SK-MEL-5 (cell line): ENCODE measurements around the gene EXOC3. TPM values are rescaled to one million over a fixed set of nuclear protein-coding genes. Genes with fewer than 3 reads are reported as not detected.
"Not testable (repeated sequence)": the region's sequence is repeated elsewhere in the genome, so short reads cannot be mapped to it uniquely, and the experiment has no call there.

Source experiments
- DNase-seq: peaks from one replicate; pipeline ENCODE4 v3.0.0-alpha.2; 2016; ENCODE audit warnings: low read depth, low spot score
- in situ Hi-C: cut with HindIII; loops from 2 replicates; pipeline ENCODE4 v1.10.0; 2016; ENCODE audit warnings: low sequenced_read_pairs, high pct_unique_total_duplicates, low pct_unique_long_range_greater_than_20kb
- total RNA-seq: library from RNA; depleted of rRNA; stranded (reverse); fragments of >200 nt; shearing (Covaris generic); gene quantifications from 2 replicates; pipeline ENCODE4 v1.2.3, GENCODE V29; 2014

EXOC3 gene
- total RNA-seq, 1 experiment from 2014 or later = 50.2 TPM

DNA sequence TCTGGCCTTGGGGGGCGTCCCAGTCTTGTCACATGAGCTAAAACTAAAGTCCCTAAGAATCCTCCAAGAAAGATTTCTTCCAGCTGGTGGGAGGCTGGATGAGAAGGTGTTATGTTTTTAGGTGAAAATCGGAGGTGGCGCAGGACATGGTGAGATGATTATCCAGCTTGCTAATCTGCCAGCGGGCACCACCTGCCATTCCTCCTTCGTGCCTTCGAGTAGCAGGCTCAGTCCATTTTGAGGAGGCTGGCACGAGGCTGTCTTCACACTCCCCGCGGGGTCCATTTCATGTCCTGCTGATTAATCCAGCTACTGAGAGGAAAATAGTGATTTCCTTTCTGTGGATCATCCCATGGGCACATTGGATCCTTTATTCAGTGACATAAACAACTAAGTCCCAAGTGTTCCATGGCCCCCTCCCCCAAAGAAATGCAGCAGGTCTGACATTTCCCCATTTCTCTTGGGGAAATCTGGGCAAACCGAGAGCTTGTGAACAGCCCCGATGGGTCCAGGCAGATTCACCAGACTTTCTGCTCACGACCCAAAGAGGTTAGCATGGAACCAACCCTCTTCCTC is 38.2 kb upstream of the EXOC3 start:
- DNase-seq = no peak
- in situ Hi-C loops = no loop called here

DNA sequence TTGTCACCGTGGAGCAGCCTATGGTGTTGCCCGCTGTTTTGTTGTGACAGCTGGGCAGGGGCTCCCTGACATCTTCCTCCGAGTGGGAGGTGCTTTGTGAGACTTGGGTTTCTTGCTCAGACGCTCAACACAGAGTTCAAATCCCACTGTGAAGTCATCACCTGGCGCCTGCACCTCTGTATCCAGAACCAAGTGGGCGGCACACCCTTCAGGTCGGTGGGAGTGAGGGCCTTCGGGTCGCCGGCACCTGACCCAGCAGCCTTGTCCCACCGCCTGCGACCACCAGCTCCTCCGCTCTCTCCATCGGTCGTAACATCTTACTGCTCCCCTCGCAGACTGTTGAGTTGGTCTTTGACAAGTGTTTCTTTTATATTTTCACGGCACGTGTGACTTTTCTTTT is 37.6 kb upstream of the EXOC3 start:
- in situ Hi-C loops = no loop called here

DNA sequence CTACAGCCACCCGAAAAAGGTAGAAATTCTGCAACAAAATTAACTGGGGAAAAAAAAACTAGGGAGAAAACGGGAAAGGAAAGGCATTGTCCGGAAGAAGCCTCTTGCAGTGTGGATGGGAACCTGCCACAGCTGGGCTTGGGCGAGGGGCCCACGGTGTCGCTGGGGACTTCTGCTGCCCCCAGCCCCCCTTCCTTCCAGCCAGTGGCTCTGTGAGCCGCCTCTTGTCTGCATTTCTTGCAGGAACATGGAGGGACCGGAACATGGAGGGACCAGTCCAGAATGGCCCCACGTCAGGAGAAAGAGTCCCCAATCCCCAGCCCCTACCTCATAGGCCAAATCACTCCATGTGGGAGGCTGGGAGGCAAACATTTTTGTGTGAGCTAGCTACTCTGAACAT is 36.9 kb upstream of the EXOC3 start:
- no peak for DNase-seq
- in situ Hi-C loops = no loop called here

More for the DNA sequence above, 37.6 kb upstream of the EXOC3 start:
- no peak for DNase-seq

DNA sequence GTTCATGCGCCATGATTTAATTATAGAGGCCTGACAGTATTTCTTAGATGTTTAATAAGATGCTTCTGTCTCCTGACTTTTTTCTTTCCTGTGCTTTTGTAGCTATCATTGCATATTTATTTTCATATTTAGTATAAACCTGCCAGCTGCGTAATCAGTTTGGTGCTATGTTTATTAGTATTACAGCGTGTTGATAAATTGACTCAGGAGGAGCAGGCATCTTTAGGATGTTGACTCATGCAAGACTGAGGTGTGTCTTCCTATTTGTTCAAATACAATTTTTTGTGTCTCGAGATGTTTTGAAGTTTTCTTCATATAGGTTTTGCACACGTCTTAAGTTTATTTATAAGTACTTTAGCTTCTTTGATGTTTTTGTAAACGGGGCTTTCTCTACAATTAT is 35.9 kb upstream of the EXOC3 start:
- DNase-seq = no peak
- in situ Hi-C loops = no loop called here

DNA sequence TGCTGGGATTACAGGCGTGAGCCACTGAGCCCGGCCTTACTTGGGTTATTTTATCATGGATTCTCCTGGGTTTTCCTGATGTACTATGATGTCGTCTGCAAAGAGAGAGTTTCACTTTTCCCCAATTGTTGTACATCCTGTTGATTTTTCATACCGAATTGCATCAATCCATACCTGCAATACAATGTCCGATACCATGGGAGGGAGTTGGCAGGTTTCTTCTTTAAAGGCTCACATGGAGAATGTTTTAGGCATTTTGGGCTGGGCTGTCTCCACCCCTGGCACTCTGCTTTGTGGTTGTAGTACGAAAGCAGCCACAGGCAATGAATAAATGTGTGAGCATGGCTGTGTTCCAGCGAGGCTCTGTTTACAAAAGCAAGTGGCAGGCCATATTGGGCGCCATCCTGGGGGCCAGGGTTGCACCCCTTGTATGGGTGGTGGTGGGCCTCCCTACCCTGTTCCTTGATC is 35.1 kb upstream of the EXOC3 start:
- no peak for DNase-seq
- in situ Hi-C loops = no loop called here

DNA sequence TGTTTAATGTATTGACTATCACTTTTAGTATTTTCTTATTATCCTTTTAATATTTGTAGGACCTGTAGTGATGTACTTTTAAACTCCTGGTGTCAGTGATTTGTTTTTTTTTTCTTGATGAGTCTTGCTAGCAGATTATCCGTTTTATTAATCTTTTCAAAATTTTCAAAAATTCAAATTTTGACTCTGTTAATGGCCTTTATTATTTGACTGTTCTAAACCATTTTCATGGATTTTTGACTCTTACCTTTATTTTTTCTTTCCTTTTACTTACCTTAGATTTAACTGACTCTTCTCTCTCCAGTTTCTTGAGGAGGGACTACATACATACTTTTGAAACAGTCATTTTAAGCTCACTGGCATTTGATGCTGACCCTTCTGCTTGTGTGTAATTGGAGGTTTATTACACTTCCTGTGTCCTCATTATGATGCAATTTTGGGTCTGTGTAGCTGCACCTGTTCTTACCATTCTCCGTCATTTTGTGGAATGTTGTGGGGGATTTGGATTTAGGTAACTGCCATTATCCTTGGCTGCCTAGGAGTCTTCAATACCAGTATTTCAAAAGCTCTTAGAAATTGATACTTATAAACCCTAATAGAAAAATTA is 32.0 kb upstream of the EXOC3 start:
- in situ Hi-C loops = no loop called here

DNA sequence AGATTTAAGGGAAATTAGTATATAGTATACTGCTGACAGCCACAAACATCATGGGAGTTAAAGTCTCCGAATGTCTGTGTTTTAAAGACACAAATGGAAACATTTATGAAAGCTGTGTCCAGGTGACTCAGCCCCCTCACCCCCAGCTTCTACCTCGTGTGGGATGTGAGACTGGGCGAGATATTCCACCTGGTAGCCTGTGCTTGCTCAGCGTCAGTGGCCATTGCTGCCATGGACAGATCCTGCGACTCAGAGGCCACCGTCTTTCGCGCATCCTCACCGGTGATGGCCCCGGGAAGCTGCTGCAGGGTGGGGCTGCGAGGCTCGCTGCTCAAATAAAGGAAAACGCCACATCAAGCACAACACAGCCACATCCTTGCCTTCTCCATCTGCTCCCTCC is 31.2 kb upstream of the EXOC3 start:
- in situ Hi-C loops = no loop called here
- no peak for DNase-seq

More for the DNA sequence above, 32.0 kb upstream of the EXOC3 start:
- DNase-seq = no peak

DNA sequence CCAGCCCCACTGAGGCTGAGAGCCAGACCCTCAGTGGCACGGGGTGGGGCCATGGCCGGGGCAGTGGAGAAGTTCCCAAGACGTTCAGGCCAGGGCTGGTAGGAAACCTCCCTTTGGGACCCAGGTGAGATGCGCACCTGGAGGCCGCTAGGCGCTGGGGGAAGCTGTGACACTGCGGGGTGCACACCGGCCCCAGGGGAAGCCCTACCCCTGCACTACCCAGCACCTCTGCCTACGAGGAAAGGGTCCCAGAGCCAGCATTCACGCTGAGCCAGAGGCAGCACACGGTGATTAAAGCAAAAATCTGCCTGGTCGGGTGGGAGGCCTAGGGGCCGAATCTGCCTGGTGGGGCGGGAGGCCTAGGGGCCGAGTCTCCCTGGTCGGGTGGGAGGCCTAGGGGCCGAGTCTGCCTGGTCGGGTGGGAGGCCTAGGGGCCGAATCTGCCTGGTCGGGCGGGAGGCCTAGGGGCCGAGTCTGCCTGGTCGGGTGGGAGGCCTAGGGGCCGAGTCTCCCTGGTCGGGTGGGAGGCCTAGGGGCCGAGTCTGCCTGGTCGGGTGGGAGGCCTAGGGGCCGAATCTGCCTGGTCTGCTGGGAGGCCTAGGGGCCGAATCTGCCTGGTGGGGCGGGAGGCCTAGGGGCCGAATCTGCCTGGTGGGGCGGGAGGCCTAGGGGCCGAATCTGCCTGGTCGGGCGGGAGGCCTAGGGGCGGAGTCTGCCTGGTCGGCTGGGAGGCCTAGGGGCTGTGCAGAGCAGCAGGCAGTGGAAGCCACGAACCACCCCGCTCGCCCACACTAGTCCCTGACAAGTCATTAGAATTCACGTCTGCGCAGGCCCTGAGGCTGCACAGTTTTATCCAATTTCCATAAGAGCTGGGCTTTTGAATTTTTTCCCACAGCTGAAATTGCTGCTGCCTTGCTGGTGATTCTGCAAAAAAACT is 27.7 kb upstream of the EXOC3 start:
- not testable (repeated sequence) for DNase-seq

DNA sequence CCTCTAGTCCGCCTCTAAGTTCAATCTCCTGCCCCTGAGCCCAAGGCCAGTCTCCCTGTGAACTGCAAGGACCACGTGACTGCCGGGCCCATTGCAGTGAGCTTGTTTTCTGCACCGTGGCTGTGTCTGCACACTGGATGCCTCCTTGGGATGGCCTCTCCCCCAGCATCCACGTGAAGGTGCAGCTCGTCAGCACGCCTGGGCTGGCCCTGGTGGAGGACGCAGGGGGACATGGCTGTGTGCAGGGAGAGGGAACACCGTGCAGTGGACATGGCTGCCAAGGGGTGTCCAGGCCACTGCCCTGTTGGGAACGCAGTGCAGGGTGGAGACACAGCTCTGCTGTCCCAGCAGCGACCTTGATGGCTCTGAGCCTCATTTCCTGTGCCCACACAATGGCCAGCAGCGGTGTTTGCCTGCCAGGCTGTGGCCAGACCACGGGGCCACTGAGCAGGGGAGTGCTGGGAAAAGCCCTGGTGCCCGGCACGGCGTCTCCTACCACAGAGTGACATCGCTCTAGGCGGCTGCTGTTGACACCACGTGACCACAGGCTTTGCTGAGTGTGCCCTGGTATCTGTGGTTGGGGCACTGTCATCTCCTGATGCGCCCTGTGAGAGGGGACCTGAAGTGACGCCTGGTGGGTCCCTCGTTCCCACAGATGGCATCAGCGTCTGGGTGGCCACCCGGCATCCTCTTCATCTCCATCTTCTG is 26.9 kb upstream of the EXOC3 start:
- in situ Hi-C loops = no loop called here

More for the DNA sequence above, 27.7 kb upstream of the EXOC3 start:
- in situ Hi-C loops = not testable (repeated sequence)

DNA sequence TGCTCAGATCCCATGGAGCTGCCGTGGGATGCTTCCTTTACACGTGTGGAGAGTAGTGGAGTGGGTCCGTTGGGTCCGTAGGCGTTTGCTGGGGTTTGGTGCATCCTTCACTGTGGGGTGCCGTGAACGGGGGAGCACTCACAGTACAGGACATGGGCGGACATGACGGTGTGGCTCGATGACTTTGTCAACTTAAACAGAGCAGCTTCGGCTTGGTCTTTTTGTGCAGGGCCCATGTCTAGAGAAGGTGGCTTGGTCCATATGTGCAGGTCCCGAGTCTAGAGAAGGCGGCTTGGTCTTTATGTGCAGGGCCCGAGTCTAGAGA is 26.4 kb upstream of the EXOC3 start:
- in situ Hi-C loops = no loop called here
- no peak for DNase-seq

More for the DNA sequence above, 26.9 kb upstream of the EXOC3 start:
- no peak for DNase-seq

DNA sequence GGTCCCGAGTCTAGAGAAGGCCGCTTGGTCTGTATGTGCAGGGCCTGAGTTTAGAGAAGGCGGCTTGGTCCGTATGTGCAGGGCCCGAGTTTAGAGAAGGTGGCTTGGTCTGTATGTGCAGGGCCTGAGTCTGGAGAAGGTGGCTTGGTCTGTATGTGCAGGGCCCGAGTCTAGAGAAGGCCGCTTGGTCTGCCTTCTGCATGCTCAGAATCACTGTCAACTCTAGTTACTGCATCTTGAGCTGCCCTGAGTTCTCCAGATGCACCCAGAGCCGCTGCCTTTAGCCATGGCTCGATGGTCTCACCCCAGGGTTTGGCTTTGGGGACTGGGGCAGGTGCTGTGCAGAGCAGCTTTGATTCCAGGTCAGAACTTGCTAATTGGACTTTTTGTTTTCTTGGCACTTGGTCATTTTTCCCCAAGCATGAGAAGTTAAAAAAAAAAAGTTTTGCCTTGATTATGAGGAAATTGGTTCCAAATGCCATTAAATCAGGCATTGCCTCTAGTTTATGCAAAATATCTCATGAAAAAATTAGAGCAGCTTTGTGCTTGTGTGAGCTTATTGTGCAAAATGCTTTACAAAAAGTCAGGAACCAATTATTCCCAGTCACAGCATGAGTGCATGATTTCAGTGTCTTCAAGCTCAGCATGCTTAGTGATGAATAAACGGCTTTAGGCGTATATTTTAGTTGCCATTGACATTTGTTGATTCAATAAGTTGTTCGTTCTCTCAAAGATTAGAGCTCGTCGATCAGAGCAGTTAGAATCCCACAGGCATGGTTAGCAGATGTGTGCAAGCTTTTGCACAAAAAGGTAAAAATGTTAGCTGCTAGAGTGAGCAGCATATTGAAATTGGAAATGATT is 25.4 kb upstream of the EXOC3 start:
- in situ Hi-C loops = no loop called here
- no peak for DNase-seq

DNA sequence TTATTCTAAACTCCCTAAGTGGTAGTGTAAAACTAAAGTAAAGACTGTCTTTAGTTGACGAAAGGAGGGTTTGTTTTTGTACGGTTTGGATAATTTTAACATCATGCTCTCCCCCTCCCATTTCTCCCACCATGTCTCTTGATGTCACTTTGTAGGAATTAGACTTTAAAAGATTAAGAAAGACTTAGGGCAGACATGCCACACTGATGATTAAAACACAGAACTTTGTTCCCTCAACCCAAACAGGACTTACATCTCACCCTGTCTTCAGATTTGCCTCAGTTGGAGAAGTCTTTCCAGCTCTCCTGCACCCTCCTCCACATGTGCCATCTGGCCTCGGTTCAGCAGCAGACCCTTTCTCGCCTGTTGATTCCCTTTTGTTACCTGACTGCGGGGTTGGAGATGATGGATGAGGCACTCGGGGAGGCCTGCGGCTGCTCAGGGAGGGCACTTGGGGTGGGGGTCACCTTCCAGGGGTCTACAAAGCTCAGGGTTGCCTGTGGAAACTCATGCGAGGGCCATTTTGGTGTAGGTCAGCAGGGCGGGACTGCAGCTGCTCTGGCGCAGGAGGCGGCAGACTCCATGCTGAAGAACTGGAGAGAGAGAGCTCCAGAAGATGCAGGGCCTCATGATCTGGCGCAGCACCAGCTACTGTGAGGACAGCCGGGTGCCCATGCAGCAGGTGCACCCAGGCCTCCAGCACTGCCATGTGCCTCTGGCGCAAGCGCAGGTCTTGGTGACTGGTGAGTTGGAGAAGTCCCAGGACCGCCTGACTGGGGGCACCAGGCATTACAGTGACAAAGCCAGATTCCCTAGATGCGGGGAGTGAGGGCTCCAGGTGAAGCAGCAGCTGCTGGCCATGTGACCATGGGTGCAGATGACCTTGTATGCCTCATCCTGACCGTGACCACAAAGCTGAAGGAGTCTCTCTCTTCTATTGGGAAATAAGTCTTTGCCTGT is 24.5 kb upstream of the EXOC3 start:
- DNase-seq = no peak
- in situ Hi-C loops = no loop called here

DNA sequence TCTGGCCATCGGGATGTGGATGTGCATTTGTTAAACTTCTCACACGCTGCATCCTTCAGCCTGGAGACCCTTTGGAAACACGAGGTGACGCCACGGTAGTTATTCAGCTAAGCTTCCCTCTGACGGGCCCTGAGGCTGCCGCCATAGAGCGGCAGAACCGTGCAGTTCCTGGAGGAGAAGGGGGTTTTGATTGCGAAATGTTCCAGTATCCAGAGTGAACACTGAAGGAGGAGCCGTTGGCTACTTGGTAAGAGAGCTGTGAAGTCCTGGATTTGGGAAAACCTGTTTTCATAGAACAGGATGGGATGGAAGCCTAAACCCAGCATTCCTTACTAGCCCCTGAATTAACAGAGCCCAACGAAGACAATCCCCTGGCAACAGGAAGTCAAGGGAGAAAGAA is 23.0 kb upstream of the EXOC3 start:
- no peak for DNase-seq
- in situ Hi-C loops = no loop called here

DNA sequence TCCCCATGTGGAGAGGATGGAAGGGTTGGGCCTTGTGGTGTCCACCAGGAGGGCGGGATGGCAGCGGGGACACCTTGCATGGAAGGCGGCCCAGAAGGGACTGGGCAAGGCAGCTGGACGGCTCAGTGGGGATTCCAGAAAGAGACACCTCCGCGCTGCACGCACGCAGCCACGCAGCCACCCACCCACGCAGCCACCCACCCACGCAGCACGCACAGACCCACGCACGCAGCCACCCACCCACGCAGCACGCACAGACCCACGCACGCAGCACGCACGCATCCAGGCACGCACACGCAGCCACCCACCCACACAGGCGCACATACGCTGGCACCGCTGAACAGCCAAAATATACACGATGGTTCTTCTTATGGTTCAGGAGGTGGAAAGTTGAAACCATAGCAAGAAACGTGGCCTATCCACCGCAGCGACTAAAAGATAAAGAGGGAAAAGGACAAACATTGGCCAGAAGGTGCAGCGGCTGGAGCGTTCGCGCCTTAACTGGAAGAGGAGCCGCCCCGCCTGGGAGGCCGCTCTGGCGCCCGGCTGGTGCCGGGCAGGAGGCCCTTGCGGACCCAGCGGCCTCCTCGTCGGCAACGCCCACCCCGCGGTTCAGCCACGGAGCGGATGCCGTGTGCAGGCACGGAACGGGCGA is 22.2 kb upstream of the EXOC3 start:
- in situ Hi-C loops = no loop called here
- no peak for DNase-seq

DNA sequence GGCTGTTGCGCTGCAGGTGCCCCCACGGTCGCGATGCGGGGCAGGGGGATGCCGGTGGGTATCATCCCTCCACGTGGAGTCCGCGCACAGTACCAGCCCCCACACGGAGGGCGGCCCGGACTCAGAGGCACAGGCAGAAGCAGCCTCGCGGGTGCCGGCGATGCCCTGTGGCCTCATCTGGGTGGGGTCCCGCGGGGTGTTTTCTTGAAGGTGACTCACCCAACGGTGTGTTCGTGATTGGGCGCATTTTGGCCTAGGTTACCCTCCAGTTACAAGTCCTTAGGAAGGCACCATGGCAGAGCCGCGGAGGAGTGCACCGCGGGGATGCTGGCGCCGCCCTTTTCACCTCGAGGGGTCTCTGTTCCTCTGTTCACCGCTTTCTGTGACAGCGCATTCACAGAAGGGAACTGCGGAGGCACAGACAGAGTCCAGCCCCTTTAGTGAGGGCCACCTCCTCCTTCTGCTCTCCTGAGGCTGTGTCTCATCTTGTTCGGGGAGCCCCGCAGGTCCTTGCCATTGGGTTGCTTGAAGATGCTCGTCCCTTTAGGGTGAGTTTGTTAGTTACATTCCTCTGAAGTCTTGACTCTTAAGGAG is 21.6 kb upstream of the EXOC3 start:
- in situ Hi-C loops = no loop called here

More for the DNA sequence above, 21.6 kb upstream of the EXOC3 start:
- no peak for DNase-seq
